Gastrocnemius medialis (tissue), 4 donors: ENCODE measurements around the gene GALNT11. TPM values are rescaled to one million over a fixed set of nuclear protein-coding genes. Genes with fewer than 3 reads are reported as not detected.

Source experiments
- ATAC-seq, 2 donors: fragments of 150-250 bp; one replicate each; pipeline ENCODE4 v1.9.1; 2016
- DNase-seq, 2 donors: peaks; one replicate each; pipeline ENCODE4 v3.0.0-alpha.2; 2019
- H3K27ac ChIP-seq, 4 donors: fragments of 200-600 bp; sonication (generic); 1 replicate in 1 of 4; 2 replicates in 3 of 4; pipeline ENCODE4 v1.5.1; 2016 to 2018; ENCODE audit warnings: mild to moderate bottlenecking in 2 of 4, moderate library complexity in 1 of 4
- H3K27me3 ChIP-seq, 3 donors: fragments of 200-600 bp; sonication (generic) in 2 of 3; 1 replicate in 1 of 3; 2 replicates in 2 of 3; pipeline versions ENCODE4 v1.5.1 to v1.6.0; 2016 to 2019; ENCODE audit warnings: mild to moderate bottlenecking in 1 of 3, moderate library complexity in 1 of 3
- H3K36me3 ChIP-seq, 2 donors: fragments of 200-600 bp; sonication (generic) in 1 of 2; one replicate each; pipeline ENCODE4 v1.5.1; 2017 to 2018
- H3K4me1 ChIP-seq, 2 donors: fragments of 200-600 bp; sonication (generic) in 1 of 2; one replicate each; pipeline ENCODE4 v1.5.1; 2016 to 2017; ENCODE audit warnings: mild to moderate bottlenecking in 2 of 2
- H3K4me3 ChIP-seq, 4 donors: fragments of 200-600 bp; sonication (generic) in 3 of 4; 1 replicate in 1 of 4; 2 replicates in 3 of 4; pipeline ENCODE4 v1.5.1; 2016 to 2019; ENCODE audit warnings: mild to moderate bottlenecking in 2 of 4
- H3K9me3 ChIP-seq, 3 donors: fragments of 200-600 bp; sonication (generic) in 2 of 3; 1 replicate in 1 of 3; 2 replicates in 2 of 3; pipeline ENCODE4 v1.5.1; 2016 to 2019
- CTCF ChIP-seq, 5 experiments: fragments of 450-650 bp in 3 of 5; fragments of 200-600 bp in 2 of 5; sonication (generic) in 2 of 5; IDR thresholded peaks in 4 of 5; conservative IDR thresholded peaks in 1 of 5; 1 replicate in 4 of 5; 2 replicates in 1 of 5; pipeline ENCODE4 v1.5.1; 2016 to 2019; ENCODE audit warnings: antibody characterized with exemption in 5 of 5, mild to moderate bottlenecking in 3 of 5, moderate library complexity in 3 of 5
- POLR2A ChIP-seq, 2 donors: fragments of 450-650 bp; IDR thresholded peaks; one replicate each; pipeline ENCODE4 v1.6.1; 2017; ENCODE audit warnings: antibody characterized with exemption in 2 of 2, mild to moderate bottlenecking in 2 of 2, moderate library complexity in 2 of 2
- in situ Hi-C, 4 donors: fragments of 200-750 bp; cut with MboI; loops; one replicate each; pipeline versions ENCODE4 v1.15.0 to v1.8.0; 2017; ENCODE audit warnings: low sequenced_read_pairs in 4 of 4
- intact Hi-C: fragments of 100-400 bp; cut with DNase I; formaldehyde crosslinking; loops from one replicate; pipeline ENCODE4 v1.15.1; 2023; ENCODE audit warnings: low total_unique reads
- total RNA-seq, 4 donors: library from RNA; depleted of rRNA; stranded (reverse); fragments of >200 nt; gene quantifications; one replicate each; pipeline versions ENCODE4 v1.1.0 to v1.2.3, GENCODE V29; 2016

Gene GALNT11
- total RNA-seq, 4 donors from 2014 or later = 16.3 to 49.1 (median 20.1) TPM

- ATAC-seq (no peak), DNase-seq (no peak)
- Histone ChIP-seq H3K4me1 (no peaks in the 10 kb centered on the region), H3K4me3 (no peak overlapping the region), H3K27me3 (no peaks in the 10 kb centered on the region), H3K36me3 (peaks cover 2 to 85% of the 10 kb centered on the region in 2 donors), H3K9me3 (no peaks in the 10 kb centered on the region), H3K27ac (no peak overlapping the region)
- no peak for TF ChIP-seq CTCF (IDR thresholded peaks at IDR 0.05 in 4 of 5, conservative IDR thresholded peaks at IDR 0.05 in 1 of 5)
- intact Hi-C loops = no loop called here
- in situ Hi-C loops = no loop called here
Observed at GRCh38 chr7:152121432-152121831, 96.0 kb downstream of the GALNT11 start.

GRCh38 chr7:152122540-152122939, 97.1 kb downstream of the GALNT11 start:
- no peak for DNase-seq
- Histone ChIP-seq H3K27me3 (no peaks in the 10 kb centered on the region), H3K9me3 (no peaks in the 10 kb centered on the region), H3K4me1 (no peaks in the 10 kb centered on the region), H3K27ac (no peak overlapping the region), H3K4me3 (no peak overlapping the region), H3K36me3 (peaks cover 2 to 81% of the 10 kb centered on the region in 2 donors)
- in situ Hi-C loops (no loop called here), intact Hi-C loops (no loop called here)
- no peak for TF ChIP-seq CTCF (IDR thresholded peaks at IDR 0.05 in 4 of 5, conservative IDR thresholded peaks at IDR 0.05 in 1 of 5)
- no peak for TF ChIP-seq POLR2A (IDR thresholded peaks at IDR 0.05)
- ATAC-seq = no peak

GRCh38 chr7:152126741-152127140, 101.3 kb downstream of the GALNT11 start:
- Histone ChIP-seq H3K9me3 (no peaks in the 10 kb centered on the region), H3K4me3 (no peak overlapping the region), H3K27ac (no peak overlapping the region), H3K36me3 (peaks cover 0 to 68% of the 10 kb centered on the region in 2 donors), H3K27me3 (no peaks in the 10 kb centered on the region), H3K4me1 (no peaks in the 10 kb centered on the region)
- DNase-seq = no peak
- TF ChIP-seq POLR2A (IDR thresholded peaks at IDR 0.05) (no peak), CTCF (IDR thresholded peaks at IDR 0.05 in 4 of 5, conservative IDR thresholded peaks at IDR 0.05 in 1 of 5) (no peak)
- no peak for ATAC-seq
- intact Hi-C loops = no loop called here
- in situ Hi-C loops = no loop called here

- no peak for DNase-seq
- H3K4me3 ChIP-seq = no peak overlapping the region
- H3K27ac ChIP-seq = no peak overlapping the region
- in situ Hi-C loops (no loop called here), intact Hi-C loops (no loop called here)
- no peak for ATAC-seq
- no peaks in the 10 kb centered on the region for H3K9me3 ChIP-seq
- no peak for TF ChIP-seq CTCF (IDR thresholded peaks at IDR 0.05 in 4 of 5, conservative IDR thresholded peaks at IDR 0.05 in 1 of 5)
- TF ChIP-seq POLR2A (IDR thresholded peaks at IDR 0.05) = no peak
- H3K4me1 ChIP-seq = no peaks in the 10 kb centered on the region
- peaks cover 0 to 68% of the 10 kb centered on the region in 2 donors for H3K36me3 ChIP-seq
- H3K27me3 ChIP-seq = no peaks in the 10 kb centered on the region
Observed at GRCh38 chr7:152127229-152127628, 101.8 kb downstream of the GALNT11 start.

- H3K4me1 ChIP-seq = no peaks in the 10 kb centered on the region
- no peak for TF ChIP-seq CTCF (IDR thresholded peaks at IDR 0.05 in 4 of 5, conservative IDR thresholded peaks at IDR 0.05 in 1 of 5)
- TF ChIP-seq POLR2A (IDR thresholded peaks at IDR 0.05) = no peak
- H3K27me3 ChIP-seq = no peaks in the 10 kb centered on the region
- intact Hi-C loops (no loop called here), in situ Hi-C loops (no loop called here)
- H3K9me3 ChIP-seq = no peaks in the 10 kb centered on the region
- peaks cover 0 to 67% of the 10 kb centered on the region in 2 donors for H3K36me3 ChIP-seq
- DNase-seq (no peak), ATAC-seq (no peak)
- H3K4me3 ChIP-seq = no peak overlapping the region
- no peak overlapping the region for H3K27ac ChIP-seq
Observed at GRCh38 chr7:152128252-152128651, 102.8 kb downstream of the GALNT11 start.
